AG08396 (cell line): Measurements from ENCODE around the gene IFI6.

Source experiments
- DNase-seq: peaks from one replicate; pipeline ENCODE4 v3.0.0; 2012; ENCODE audit warnings: low spot score, mixed read lengths

Gene IFI6

GRCh38 chr1:27672750-27673112 lies 739 bp upstream of the IFI6 start:
- peak; percentile 51 for DNase-seq

- DNase-seq = no peak
These were observed 2.1 kb downstream of the IFI6 start for GRCh38 chr1:27669876-27670275.

DNA sequence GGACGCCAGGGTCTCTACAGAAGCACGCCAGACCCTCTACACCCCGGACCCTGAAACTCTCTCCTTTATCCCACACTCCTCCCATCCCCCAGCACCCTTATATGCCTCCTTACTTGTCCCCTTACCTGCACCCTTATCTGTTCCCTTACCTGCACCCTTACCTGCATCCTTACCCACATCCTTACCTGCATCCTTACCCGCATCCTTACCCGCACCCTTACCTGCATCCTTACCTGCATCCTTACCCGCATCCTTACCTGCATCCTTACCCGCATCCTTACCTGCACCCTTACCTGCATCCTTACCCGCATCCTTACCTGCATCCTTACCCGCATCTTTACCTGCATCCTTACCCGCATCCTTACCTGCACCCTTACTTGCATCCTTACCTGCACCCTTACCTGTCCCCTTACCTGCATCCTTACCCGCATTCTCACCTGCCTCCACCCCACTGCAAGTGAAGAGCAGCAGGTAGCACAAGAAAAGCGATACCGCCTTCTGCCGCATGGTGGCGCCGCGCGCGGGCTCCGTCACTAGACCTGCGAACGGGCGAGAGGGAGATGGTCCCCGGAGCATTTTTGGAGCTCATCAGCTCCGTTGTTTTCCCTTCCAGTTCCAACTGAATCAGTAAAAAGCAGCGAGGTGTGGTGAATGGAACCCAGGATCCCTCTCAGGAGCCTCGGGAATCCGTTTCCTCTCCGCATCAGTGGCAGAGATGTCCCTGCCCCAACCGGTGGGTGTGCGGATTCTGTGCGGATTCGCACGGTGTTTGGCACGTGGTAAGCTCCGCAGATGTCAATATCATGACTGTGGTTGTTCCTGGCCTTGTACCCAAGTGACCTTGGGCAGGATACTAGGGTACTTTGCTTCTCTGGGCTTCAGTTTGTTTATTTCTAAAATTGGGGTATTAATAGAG lies 2.9 kb downstream of the IFI6 start:
- DNase-seq = peak; percentile 78

GRCh38 chr1:27668121-27668807 lies 3.7 kb downstream of the IFI6 start:
- no peak for DNase-seq

DNA sequence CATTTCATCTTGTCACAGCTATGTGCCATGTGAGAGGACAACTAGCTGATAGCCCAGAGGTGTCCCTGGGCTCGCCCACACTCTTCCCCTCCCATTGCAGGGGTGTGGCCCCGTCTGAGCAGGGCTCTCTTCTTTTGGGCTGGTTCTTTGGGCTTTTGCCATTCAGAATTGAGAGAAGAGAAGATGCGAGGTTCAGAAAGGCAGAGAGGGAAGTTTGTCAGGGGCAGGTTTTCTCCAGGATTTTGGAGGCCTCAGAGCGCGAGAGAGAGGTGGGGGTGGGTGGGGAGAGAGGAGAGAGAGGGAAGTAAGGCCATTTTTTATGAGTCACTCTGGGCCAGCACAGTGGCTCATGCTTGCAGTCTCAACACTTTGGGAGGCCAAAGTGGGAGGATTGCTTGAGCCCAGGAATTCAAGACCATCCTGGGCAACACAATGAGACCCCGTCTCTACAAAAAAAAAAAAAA lies 5.2 kb downstream of the IFI6 start:
- DNase-seq = no peak

DNA sequence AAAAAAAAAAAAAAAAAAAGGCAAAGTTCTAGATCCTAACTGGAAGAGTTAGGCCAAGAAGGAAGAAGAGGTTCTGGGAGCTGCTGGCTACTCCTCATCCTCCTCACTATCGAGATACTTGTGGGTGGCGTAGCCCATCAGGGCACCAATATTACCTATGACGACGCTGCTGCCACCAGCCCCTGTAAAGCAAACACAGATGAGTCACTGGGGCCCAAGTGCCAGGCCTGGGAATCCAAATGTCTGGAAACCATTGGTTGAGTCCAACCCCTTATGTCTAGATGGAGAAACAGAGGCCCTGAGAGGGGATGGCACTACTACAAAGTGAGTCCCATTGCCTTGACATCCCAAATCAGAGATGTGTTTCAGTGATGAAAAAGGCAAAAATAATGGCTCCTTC lies 5.7 kb downstream of the IFI6 start:
- no peak for DNase-seq

GRCh38 chr1:27665016-27665651 lies 6.9 kb downstream of the IFI6 start:
- DNase-seq = no peak

GRCh38 chr1:27664291-27664690 lies 7.7 kb downstream of the IFI6 start:
- DNase-seq = no peak

DNA sequence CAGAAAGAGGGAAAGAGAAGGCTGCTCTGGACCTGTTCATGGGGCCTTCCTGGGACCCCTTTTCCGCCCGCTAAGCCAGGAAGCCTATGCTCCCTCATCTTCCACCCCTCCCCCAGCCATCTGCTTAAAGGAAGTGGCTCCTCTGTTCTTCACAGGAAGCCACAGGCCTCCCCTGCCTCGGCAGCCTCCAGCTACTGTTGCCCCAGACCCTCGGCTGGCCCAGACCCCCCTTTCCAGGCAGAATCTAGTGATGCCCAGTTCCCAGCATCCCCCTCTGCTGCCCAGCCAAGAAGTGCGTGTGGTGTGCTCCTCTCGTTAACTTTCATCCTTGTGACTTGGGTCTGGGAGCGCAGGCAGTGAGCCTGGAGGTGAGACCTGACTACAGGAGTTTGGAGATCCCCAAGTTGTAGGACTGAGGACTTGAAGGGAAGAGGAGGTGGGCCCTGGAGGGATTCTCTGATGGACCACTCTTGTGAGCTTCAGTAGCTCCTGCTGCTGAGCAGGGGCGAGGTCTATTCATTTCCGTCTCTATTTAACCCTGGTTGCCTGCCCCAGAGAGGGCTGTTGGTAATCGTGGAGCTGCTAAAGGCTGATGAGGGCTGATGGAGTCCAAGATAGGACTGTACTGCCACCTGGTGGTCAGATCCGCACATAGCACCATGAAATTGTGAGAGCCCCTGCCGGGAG lies 9.1 kb downstream of the IFI6 start:
- peak; percentile 81 for DNase-seq

- no peak for DNase-seq
These were observed 9.7 kb downstream of the IFI6 start for GRCh38 chr1:27662261-27662660.

DNA sequence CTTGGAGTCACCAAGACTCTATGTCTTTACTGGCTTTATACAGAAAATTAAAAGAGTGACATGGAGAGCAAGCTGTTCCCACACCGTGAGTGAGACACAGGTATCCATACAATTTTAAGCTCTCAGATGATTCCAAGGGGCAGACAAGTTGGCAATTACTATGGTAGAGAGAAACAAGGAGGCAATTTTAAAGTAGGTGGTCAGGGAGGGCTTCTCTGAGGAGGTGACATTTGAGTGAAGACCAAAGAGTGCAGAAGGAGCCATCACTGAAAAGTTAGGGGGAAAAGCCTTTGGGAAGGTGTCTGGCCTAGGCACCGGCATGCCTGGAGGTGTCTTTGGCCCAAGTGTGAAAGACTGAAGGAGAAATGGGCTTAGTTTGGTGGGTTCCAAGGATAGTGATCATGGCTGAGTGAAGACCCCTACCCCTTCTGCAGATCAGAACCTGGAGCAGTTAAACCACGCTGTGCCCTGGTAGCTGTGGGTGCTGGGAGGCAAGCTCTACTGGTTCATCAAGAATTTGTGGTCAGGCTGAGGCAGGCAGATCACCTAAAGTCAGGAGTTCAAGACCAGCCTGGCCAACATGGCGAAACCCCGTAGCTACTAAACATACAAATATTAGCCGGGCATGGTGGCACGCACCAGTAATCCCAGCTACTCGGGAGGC lies 10.4 kb downstream of the IFI6 start:
- DNase-seq = no peak

DNA sequence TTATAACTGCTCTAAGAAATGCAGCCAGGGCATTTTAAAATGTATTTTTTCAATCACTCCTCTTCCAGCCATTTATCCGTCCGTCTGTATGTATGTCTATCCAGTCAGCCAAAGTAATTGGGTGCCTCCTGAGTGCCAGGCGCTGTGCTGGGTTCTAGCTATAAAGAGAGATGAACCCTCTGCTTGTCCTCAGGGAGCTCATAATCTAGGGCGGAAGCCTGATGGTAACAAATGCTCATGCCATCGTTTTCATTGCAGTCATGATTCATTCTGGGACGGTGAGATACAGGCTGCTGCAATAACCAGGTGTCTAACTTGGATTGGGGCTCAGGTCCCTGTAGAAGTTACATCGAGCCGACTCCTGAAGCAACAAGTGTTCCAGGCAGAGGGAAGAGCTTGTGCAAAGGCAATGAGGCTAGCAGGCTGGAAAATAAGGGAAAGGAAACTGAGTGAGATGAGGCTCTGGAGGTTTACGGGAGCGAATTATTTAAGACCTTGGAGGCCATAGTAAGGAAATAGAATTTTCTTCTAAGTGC lies 11.6 kb downstream of the IFI6 start:
- no peak for DNase-seq

- peak; percentile 92 for DNase-seq
These were observed 12.3 kb downstream of the IFI6 start for GRCh38 chr1:27659497-27660299.

- DNase-seq = peak; percentile 45
These were observed 13.0 kb downstream of the IFI6 start for GRCh38 chr1:27658951-27659496.

- peak; percentile 75 for DNase-seq
These were observed 15.7 kb downstream of the IFI6 start for GRCh38 chr1:27656157-27656893.

GRCh38 chr1:27655151-27655937 lies 16.6 kb downstream of the IFI6 start:
- DNase-seq = no peak

- no peak for DNase-seq
These were observed 19.7 kb downstream of the IFI6 start for GRCh38 chr1:27652111-27652864.
